Dermis blood vessel endothelial cell (primary cell): ENCODE results near the gene SEMA3F. TPM values are rescaled to one million over a fixed set of nuclear protein-coding genes. Genes with fewer than 3 reads are reported as not detected.

Experiments
- DNase-seq: peaks from one replicate; pipeline ENCODE4 v3.0.0; 2010
- total RNA-seq: library from RNA; depleted of rRNA; stranded (reverse); fragments of >200 nt; gene quantifications from 2 replicates; pipeline ENCODE4 v1.2.3, GENCODE V29; 2014

The SEMA3F gene
- 44.6 and 79.4 TPM in 2 replicates for total RNA-seq

- peak; percentile 80 for DNase-seq
Measured at GRCh38 chr3:50154840-50155490, at the start of gene SEMA3F. SEMA3F (plus strand) TSS chr3:50155324; CDS start chr3:50159623, 4,299 bp downstream.

- DNase-seq, result no peak
Measured at GRCh38 chr3:50111757-50112156, 43.4 kb upstream of the SEMA3F start.

DNA sequence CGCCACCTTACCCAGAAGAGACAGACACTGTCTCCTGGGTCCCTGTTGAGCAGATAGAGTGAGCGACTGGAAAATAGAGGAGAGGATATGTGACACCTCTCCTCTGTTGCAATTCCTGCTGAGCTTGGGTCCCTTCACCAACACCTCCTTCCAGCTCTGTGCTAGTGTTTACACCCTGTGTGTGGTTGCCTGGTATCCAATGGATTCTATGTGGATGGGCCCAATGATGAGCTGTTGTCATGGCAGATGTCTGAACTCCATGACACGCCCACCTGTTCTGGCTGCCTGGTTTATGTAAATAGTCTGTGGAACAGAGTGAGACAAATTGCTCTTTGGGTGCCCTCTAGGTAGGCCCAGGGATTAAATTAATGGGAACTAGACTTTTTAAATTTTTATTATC is 42.7 kb upstream of the SEMA3F start:
- no peak for DNase-seq

DNA sequence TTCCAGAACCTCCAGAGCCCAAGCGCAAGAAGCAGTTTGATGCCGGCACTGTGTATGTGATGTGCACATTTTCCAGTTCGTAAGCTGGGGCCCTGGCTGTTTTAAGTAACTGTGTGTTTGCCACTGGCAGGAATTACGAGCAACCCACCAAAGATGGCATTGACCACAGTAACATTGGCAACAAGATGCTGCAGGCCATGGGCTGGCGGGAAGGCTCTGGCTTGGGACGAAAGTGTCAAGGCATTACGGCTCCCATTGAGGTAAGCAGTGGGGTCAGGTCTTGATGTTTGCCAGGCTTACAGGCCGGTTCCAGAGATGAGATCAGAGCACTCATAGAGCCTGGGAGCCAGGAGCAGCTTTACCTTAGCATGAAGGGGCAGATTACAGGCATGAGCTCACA is 38.0 kb upstream of the SEMA3F start:
- no peak for DNase-seq

DNA sequence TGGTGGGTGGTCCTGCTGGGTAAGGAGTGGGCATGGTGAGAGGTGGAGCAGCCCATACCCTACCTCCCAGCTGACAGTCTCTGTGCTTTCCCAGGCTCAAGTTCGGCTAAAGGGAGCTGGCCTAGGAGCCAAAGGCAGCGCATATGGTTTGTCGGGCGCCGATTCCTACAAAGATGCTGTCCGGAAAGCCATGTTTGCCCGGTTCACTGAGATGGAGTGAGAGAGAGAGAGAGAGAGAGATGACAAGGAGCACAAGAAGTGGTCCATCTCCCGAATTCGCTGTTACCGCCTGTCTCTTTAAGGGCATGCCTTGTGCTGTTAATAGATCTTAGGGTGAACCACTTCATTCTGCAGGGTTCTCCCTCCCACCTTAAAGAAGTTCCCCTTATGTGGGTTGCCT is 36.9 kb upstream of the SEMA3F start:
- DNase-seq, result no peak

GRCh38 chr3:50119786-50120185 is 35.3 kb upstream of the SEMA3F start:
- DNase-seq, result no peak

DNA sequence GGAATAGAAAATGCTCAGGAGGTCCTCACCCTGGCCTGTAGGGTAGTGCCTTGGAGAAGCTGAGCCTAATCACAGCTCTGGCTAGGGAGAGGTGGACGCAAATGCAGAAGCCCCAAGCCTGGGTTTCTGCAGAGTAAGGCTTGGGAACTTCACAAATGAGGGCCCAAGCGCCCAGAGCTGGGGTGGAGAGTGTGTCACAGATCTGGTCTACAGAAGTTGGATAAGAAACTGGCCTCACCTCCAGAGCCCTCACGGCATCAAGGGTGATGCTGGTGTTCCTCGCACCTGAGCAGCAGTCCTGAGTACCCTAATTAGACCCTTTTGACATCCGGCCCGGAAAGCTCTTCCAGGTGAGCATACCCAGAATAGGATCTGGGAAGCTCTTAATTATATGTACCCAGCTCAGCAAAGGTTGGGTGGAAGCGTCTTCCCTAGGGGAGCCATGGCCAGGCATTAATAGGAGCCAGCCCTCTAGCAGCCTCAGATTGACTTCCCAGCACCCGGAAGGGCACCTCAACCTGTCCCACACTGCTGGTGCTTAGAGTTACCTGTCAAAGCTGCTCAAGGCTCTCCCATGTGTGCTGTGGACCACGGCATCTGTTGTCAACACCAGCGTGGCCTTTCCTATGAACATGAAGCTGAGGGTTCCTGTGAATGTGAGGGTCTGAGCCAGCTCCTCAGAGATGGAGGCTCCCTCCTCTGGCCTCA is 34.6 kb upstream of the SEMA3F start:
- DNase-seq, result no peak

DNA sequence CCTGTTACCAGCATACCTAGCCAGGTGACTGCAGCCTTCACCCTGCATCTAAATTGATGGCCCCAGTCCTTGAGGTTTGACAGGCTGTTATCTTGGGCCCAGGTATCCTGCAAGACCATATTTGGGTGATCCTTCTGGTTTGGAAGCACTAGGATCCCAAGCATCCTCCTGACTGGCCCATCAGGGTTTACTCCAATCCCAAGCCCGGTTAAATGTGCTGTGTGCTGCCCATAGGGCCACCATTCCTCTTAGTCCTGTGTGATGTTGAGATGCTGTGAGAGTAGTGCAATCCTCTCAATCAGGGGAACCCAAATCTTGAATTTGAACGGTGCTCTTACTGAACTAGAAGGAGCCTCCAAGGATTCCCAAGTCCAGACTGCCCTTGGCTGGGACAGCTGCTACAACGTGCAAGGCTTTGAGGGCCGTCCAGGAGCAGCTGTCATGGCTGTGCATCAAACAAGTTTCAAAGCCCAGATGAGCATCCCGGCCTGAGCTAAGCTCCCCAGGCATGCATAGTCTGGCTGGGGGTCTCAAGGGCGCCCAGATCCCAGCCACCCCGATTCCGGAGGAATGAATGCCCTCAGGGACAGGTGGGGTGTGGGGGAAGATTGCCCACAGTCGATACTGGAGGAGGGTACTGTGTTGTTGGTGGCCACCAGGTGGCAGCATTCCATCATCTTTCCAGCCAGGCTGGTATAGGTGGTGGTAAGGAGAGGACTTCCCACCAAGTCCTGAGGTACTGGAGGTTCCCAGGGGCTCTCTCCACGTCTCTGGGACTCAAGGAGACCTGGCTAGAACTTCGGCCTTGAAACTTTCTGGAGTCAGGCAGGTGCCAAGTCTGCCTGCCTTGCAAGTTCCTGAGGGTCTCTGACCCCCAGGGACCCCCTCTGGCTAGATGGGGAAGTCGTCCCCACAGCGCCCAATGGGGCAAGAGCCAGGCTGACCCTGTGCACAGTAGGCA is 33.8 kb upstream of the SEMA3F start:
- peak; percentile 93 for DNase-seq

DNA sequence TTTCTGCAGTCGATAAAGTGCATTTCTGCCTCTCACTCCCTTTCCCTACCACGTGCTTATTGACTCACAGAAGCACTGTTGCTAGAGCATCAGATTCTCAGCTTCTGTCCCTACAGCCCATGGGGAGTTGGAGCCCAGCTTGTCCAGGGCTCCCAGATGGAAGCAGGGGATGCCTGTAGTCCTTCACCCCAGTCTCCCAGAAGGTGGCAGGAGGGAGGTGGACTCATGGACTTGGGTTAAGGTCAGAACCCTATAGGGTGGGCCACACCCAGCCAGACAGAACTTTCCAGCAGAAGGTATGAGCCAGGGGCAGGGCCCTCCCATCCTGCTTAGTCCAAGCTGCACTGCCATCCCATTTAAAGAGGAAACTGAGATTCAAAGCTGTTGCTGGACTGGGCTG is 33.1 kb upstream of the SEMA3F start:
- no peak for DNase-seq

GRCh38 chr3:50122661-50123391 is 32.3 kb upstream of the SEMA3F start:
- DNase-seq, result no peak

DNA sequence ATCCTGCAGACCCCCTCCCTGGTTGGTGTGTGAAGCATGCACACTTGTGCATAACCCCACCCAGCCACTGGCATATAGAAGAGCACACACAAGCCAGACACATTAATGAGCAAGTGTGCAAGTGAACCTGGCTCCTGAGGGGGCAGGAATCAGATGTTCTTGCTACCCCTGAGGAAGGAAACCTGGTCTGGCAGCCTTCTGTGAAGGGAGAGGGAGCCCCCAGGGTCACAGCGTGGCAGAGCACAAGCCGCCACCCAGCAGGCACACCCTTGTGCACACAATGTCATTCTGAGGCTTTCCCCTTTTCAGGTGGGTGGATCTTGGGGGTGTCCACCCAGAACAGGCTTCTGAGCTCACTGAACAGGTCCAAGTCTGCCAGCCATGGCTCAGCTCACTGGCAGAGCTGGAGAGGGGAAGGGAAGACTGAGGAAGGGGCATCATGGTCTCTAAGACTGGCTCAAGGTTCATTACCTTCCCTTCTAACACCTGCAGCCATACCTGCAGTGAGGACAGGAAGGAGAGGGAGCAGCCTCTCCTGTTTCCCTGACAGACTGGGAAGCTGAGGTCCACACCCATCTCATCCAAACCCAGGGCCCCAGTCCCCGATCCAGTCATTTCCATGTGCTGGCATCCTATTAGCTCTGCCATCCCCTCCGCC is 31.6 kb upstream of the SEMA3F start:
- DNase-seq, result no peak

GRCh38 chr3:50124052-50124799 is 30.9 kb upstream of the SEMA3F start:
- peak; percentile 31 for DNase-seq

DNA sequence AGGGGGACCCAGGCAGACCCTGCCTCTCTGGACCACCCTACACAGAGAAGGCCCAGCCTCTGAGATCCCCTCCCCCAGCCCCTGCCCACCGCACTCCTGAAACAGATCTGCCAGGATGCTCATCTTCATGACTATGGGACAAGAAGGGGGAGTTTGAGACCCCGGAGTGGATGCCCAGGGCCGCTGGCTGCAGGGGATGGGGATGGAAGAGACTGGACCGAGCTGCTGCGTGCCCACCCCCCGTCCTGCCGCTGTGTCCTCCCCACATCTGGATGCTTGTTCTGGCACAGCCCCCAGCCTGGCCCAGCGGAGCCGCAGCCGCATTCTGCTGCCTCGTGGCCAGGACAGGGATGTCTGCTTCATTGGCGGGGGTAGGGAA is 30.3 kb upstream of the SEMA3F start:
- no peak for DNase-seq

GRCh38 chr3:50125541-50126286 is 29.4 kb upstream of the SEMA3F start:
- DNase-seq, result no peak

GRCh38 chr3:50126287-50127211 is 28.6 kb upstream of the SEMA3F start:
- no peak for DNase-seq

DNA sequence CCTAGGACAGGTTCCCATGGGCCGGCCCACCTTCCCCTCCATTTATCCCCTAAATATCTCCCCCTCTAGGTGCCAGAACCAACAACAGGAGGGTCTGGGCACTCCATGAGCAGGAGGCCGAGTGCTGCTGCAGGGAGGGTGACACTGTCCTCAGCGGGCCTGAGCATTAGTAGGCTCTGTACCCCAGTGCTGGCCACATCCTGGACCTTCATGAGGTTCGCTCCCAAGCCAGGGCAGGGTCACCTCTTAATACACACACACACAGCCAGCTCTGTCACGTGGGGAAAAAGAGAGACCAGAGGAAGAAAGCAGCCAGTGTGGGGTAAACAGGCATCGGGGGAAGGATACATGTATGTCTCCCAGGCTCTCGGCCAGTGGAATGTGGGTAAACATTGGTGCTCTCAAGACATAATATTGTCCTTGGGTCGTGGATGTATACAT is 27.9 kb upstream of the SEMA3F start:
- DNase-seq, result no peak

- DNase-seq, result no peak
Measured at GRCh38 chr3:50128001-50128400, 27.1 kb upstream of the SEMA3F start.

DNA sequence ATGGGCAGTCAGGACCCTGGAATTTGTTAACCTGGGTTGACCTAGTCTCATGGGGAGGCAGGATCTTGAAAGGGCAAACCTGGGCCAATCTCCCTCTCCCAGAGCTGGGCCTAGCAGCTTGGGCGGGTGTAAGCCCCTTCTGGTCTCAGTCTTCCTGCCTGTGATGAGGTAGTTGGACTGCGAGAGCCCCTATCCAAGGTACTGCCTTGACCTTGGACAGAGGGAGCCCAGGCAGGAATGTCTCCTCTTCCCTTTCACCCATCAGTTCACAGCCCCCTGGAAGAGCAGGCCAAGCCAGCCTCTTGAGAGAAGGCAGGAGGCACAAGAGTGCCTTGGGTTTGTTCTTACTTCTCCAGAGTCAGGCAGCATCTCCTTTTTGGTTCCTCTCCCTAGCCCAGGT is 24.7 kb upstream of the SEMA3F start:
- no peak for DNase-seq
